ENCODE data around the gene SCT. TPM values are rescaled to one million over a fixed set of nuclear protein-coding genes. Genes with fewer than 3 reads are reported as not detected.

Gene SCT
- total RNA-seq, 1 donor from 2014 or later, result 0.81 TPM

DNA sequence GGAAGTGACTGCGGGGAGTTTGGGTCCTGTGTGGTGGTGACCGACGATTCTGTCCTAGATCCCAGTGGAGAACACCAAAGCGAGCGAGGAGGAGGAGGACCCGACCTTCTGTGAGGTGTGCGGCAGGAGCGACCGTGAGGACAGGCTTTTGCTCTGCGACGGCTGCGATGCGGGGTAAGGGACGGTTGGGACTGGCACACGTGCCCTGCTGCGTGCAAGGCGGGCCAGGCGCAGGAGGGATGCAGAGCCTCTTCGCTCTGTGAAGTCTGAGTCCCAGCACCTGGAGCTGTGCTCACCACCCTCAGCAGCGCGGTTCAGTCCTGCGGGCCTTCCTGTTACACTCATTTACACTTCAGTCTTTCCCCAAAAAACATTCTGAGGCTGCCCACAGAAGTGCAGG lies 34.5 kb downstream of the SCT start:
- no peak for DNase-seq (ENCODE audit: low spot score)
- ATAC-seq, result no peak

- no peak for ATAC-seq
- DNase-seq (ENCODE audit: low spot score), result no peak
These were observed 36.0 kb downstream of the SCT start for GRCh38 chr11:590997-591396.

DNA sequence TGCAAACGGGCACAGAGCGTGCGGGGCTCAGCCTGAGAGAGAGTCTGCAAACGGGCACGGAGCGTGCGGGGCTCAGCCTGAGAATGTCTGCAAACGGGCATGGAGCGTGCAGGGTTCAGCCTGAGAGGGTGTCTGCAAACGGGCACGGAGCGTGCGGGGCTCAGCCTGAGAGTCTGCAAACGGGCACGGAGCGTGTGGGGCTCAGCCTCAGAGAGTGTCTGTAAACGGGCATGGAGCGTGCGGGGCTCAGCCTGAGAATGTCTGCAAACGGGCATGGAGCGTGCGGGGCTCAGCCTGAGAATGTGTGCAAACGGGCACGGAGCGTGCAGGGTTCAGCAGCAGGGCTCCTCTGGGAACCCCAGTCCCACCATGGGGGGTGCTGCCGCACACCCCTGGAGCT lies 37.2 kb downstream of the SCT start:
- no peak for DNase-seq (ENCODE audit: low spot score)
- no peak for ATAC-seq

DNA sequence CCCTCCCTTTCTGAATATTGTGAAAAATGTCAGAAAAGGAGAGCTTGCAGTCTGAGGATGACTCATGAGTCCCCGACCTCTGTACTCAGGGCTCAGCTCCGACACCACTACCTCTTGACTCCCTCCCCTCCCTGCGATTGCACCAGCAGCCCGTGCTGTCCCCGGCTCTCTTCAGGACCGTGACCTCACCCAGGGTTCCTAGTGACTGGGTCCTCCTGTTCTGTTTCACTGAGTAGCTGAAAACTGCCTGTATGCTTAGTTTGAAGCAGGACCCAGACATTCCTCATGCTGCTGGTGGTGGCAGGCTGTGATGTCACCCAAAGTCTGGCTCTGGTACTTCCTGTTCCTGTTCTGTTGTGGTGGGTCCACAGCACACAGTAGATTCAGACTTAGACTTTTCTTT lies 39.0 kb downstream of the SCT start:
- DNase-seq (ENCODE audit: low spot score), result peak; percentile 92

DNA sequence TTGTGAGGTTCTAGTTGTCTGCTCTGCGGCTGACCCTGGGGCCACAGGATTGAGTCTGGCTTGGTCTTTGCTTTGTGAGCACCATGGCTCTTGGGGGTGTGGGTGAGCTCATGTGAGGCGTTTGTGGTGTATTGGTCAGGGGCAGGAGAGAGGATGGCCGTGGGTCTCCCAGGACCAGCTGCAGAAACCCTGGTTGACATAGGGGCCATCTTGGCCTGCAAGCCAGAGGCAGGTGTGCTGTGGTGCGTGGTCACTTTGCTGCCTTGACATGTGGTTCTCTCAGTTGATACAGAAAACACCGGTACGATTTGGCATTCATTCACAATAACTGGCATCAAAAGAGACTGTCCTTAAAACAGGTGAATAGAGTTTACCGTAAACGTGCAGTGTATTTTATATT lies 39.4 kb downstream of the SCT start:
- DNase-seq (ENCODE audit: low spot score) (no peak), ATAC-seq (peak; percentile 44)

More for the DNA sequence above, 39.0 kb downstream of the SCT start:
- ATAC-seq, result peak; percentile 92

DNA sequence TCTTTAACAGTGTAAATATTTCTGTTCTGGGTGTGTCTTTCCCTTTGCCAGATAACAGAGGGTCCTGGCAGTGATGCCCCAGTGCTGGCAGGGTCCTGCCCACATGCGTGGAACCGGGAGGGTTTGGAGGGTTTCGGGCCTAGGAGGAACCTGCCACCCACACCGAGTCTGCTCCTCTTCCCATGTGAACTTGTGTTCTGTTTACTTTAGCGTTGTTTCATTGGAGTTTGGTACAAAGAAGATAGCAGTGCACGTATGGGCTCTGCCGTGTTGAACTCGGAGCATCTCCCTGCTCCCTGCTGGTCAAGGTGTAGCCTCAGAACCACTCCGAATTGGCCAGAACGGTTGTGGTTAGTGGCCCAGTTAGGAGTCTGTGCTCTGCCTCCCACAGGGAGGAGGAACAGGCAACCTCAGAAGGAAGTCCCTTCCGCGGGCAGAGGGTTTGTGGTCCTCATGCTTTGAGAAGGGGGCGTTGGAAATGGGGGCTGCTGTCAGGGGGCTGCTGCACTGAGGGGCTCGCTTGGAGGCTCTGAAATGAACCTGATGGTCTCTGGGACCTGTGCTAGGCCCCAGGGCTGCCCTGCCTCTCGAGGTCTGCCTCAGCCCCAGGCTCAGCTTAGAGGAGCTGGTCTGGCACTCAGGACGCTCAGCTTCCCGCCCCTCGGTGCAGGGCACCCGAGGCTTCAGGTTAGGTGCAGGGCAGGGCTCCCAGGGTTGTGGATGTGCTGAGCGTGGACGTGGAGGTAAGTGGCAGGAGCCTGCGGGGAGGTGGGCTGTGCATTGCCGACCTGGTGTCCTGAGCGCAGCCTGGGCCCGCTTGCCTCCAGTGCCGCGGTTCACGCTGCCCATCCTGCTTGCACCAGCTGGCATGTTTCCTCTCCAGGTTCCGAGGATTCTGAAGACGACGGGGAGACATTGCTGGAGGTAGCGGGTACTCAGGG lies 40.3 kb downstream of the SCT start:
- DNase-seq (ENCODE audit: low spot score), result peak; percentile 48
- ATAC-seq, result peak; percentile 66

DNA sequence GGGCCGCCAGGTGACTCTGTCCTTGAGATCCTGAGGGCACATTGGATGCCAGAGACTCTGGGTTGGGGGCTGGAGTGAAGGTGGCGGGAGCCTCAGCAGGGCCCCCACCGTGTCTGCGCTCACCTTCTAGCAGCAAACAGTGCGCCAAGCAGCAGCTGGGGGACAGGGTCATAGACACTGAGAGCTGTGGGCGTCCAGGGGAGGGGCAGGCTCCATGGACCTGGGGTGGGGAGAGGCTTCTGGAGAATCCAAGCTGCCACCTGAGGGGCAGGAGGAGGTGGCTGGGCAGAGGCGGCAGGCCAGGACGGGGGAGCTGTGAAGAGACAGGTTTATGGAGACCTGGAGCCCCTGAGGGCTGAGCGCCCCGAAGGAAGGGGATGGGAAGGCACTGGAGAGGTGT lies 42.7 kb downstream of the SCT start:
- DNase-seq (ENCODE audit: low spot score) (no peak), ATAC-seq (no peak)

- ATAC-seq (no peak), DNase-seq (ENCODE audit: low spot score) (no peak)
These were observed 45.2 kb downstream of the SCT start for GRCh38 chr11:581752-582151.

DNA sequence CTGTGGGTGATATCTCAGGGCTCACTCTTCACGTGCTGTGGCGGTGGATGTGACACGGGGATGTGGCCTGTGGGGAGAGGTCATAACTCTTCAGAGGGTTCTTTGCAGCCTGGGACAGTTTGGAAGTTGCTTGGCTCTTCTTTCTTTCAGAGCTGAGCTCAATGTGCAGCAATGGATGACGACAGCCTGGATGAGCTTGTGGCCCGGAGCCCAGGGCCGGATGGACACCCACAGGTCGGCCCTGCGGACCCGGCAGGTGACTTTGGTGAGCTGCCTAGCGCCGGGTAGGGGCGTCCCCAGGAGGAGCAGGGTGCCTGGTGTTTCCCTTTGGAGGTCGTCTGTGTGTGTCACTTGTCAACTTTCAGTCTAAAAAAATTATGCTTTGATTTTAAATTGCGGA lies 45.6 kb downstream of the SCT start:
- peak; percentile 75 for DNase-seq (ENCODE audit: low spot score)

GRCh38 chr11:579830-580601 lies 47.0 kb downstream of the SCT start:
- ATAC-seq, result peak; percentile 15
- DNase-seq (ENCODE audit: low spot score), result peak; percentile 74

More for the DNA sequence above, 45.6 kb downstream of the SCT start:
- peak; percentile 58 for ATAC-seq

- peak; percentile 32 for ATAC-seq
- peak; percentile 84 for DNase-seq (ENCODE audit: low spot score)
These were observed 48.5 kb downstream of the SCT start for GRCh38 chr11:578276-579035.

GRCh38 chr11:577611-577894 lies 49.4 kb downstream of the SCT start:
- DNase-seq (ENCODE audit: low spot score), result no peak
- no peak for ATAC-seq

- ATAC-seq (no peak), DNase-seq (ENCODE audit: low spot score) (peak; percentile 50)
These were observed 50.0 kb downstream of the SCT start for GRCh38 chr11:576811-577610.

Other genes with a start within 250 kb of the SCT start
- 1.2 TPM for gene PKP3, start 233.0 kb downstream of the SCT start, total RNA-seq
- 96.2 TPM for gene SIGIRR, start 212.2 kb downstream of the SCT start, total RNA-seq
- gene ANO9, start 185.2 kb downstream of the SCT start, total RNA-seq, result 0.83 TPM
- 10.2 TPM for gene PTDSS2, start 176.9 kb downstream of the SCT start, total RNA-seq
- gene RNH1, start 119.9 kb downstream of the SCT start, total RNA-seq, result 85.4 TPM
- 12.9 TPM for gene HRAS, start 91.6 kb downstream of the SCT start, total RNA-seq
- gene LRRC56, start 89.7 kb downstream of the SCT start, total RNA-seq, result 0.93 TPM
- gene LMNTD2, start 66.4 kb downstream of the SCT start, total RNA-seq, result 13.4 TPM
- gene RASSF7, start 66.2 kb downstream of the SCT start, total RNA-seq, result 36.6 TPM
- gene PHRF1, start 50.7 kb downstream of the SCT start, total RNA-seq, result 25.4 TPM
- 38.5 TPM for gene IRF7, start 11.2 kb downstream of the SCT start, total RNA-seq
- 64.8 TPM for gene CDHR5, start 2.2 kb downstream of the SCT start, total RNA-seq
- 0.68 TPM for gene DRD4, start 10.1 kb upstream of the SCT start, total RNA-seq
- gene DEAF1, start 68.0 kb upstream of the SCT start, total RNA-seq, result 14.8 TPM
- 16.8 TPM for gene TMEM80, start 68.6 kb upstream of the SCT start, total RNA-seq
- gene EPS8L2, start 79.0 kb upstream of the SCT start, total RNA-seq, result 190 TPM
- 147 TPM for gene TALDO1, start 120.3 kb upstream of the SCT start, total RNA-seq
- 31.7 TPM for gene GATD1, start 150.3 kb upstream of the SCT start, total RNA-seq
- gene CEND1, start 162.9 kb upstream of the SCT start, total RNA-seq, result 0.43 TPM
- 51.4 TPM for gene SLC25A22, start 171.1 kb upstream of the SCT start, total RNA-seq
- 14.9 TPM for gene PIDD1, start 178.1 kb upstream of the SCT start, total RNA-seq
- gene RPLP2, start 182.8 kb upstream of the SCT start, total RNA-seq, result 511 TPM
- 107 TPM for gene PNPLA2, start 191.7 kb upstream of the SCT start, total RNA-seq
- 3.5 TPM for gene CRACR2B, start 200.7 kb upstream of the SCT start, total RNA-seq
- gene CD151, start 205.8 kb upstream of the SCT start, total RNA-seq, result 120 TPM
- 81.5 TPM for gene POLR2L, start 215.3 kb upstream of the SCT start, total RNA-seq
- gene TSPAN4, start 215.7 kb upstream of the SCT start, total RNA-seq, result 17.1 TPM